ENCODE results near the gene MROH9. TPM values are rescaled to one million over a fixed set of nuclear protein-coding genes. Genes with fewer than 3 reads are reported as not detected.

The MROH9 gene
- polyA plus RNA-seq, 3 donors, result not detected

- Mint-ChIP-seq H3K27ac (no peak overlapping the region), H3K4me3 (no peak overlapping the region), H3K4me1 (no peaks in the 10 kb centered on the region), H3K36me3 (no peaks in the 10 kb centered on the region), H3K9me3 (peaks cover 0 to 4% (median 0%) of the 10 kb centered on the region in 7 donors), H3K27me3 (ENCODE audit: low read depth in 3 of 3) (no peaks in the 10 kb centered on the region)
- DNase-seq, result no peak
- Histone ChIP-seq H2AFZ (ENCODE audit: insufficient read depth, low read depth, low read length, poor library complexity, severe bottlenecking) (no peak overlapping the region), H3K9ac (ENCODE audit: insufficient read depth, low read length, poor library complexity, severe bottlenecking) (no peak overlapping the region), H3K36me3 (replicated peaks in 1 of 2; ENCODE audit: control insufficient read depth in 1 of 2, insufficient read depth in 2 of 2, low read length in 2 of 2) (no peaks in the 10 kb centered on the region), H4K20me1 (ENCODE audit: insufficient read depth, low read length) (no peaks in the 10 kb centered on the region), H3K9me3 (replicated peaks in 1 of 2; ENCODE audit: control insufficient read depth in 1 of 2, insufficient read depth in 1 of 2, low read length in 2 of 2) (no peaks in the 10 kb centered on the region), H3K27ac (ENCODE audit: low read depth in 1 of 2, low read length in 2 of 2) (no peak overlapping the region), H3K79me2 (ENCODE audit: insufficient read depth, low read length) (no peaks in the 10 kb centered on the region), H3K4me1 (ENCODE audit: control insufficient read depth in 1 of 2, insufficient read depth in 2 of 2, low read length in 2 of 2) (no peaks in the 10 kb centered on the region), H3K4me3 (replicated peaks in 1 of 3; ENCODE audit: low read depth in 2 of 3, low read length in 3 of 3) (no peak overlapping the region), H3K27me3 (ENCODE audit: control insufficient read depth in 2 of 2, insufficient read depth in 2 of 2, low read length in 2 of 2) (no peaks in the 10 kb centered on the region), H3K4me2 (replicated peaks; ENCODE audit: extremely low read depth, low read length, poor library complexity, severe bottlenecking) (no peak overlapping the region)
- intact Hi-C loops (cut with micrococcal nuclease), result no loop called here
- no peak for TF ChIP-seq CTCF (IDR thresholded peaks at IDR 0.05)
Observed at GRCh38 chr1:171084091-171084490, 148.8 kb downstream of the MROH9 start.

GRCh38 chr1:171084870-171085269, 149.5 kb downstream of the MROH9 start:
- no peak overlapping the region for H3K27ac ChIP-seq (ENCODE audit: low read depth in 1 of 2, low read length in 2 of 2)
- H3K27me3 ChIP-seq (ENCODE audit: control insufficient read depth in 2 of 2, insufficient read depth in 2 of 2, low read length in 2 of 2), result no peaks in the 10 kb centered on the region
- H3K4me1 ChIP-seq (ENCODE audit: control insufficient read depth in 1 of 2, insufficient read depth in 2 of 2, low read length in 2 of 2), result no peaks in the 10 kb centered on the region
- no peaks in the 10 kb centered on the region for H3K79me2 ChIP-seq (ENCODE audit: insufficient read depth, low read length)
- no peaks in the 10 kb centered on the region for H4K20me1 ChIP-seq (ENCODE audit: insufficient read depth, low read length)
- no peaks in the 10 kb centered on the region for H3K4me1 Mint-ChIP-seq
- no peak for DNase-seq
- H3K4me2 ChIP-seq (replicated peaks; ENCODE audit: extremely low read depth, low read length, poor library complexity, severe bottlenecking), result no peak overlapping the region
- peaks cover 0 to 1% (median 0%) of the 10 kb centered on the region in 3 donors for H3K27me3 Mint-ChIP-seq (ENCODE audit: low read depth in 3 of 3)
- no peaks in the 10 kb centered on the region for H3K9me3 ChIP-seq (replicated peaks in 1 of 2; ENCODE audit: control insufficient read depth in 1 of 2, insufficient read depth in 1 of 2, low read length in 2 of 2)
- intact Hi-C loops (cut with micrococcal nuclease), result no loop called here
- WGBS (ENCODE audit: insufficient coverage), result 40% methylated on average over 1 of the region's 2 CpGs
- no peaks in the 10 kb centered on the region for H3K36me3 ChIP-seq (replicated peaks in 1 of 2; ENCODE audit: control insufficient read depth in 1 of 2, insufficient read depth in 2 of 2, low read length in 2 of 2)
- no peak overlapping the region for H3K4me3 Mint-ChIP-seq
- no peak for TF ChIP-seq CTCF (IDR thresholded peaks at IDR 0.05)
- H3K27ac Mint-ChIP-seq, result no peak overlapping the region
- no peak overlapping the region for H3K4me3 ChIP-seq (replicated peaks in 1 of 3; ENCODE audit: low read depth in 2 of 3, low read length in 3 of 3)
- H3K9ac ChIP-seq (ENCODE audit: insufficient read depth, low read length, poor library complexity, severe bottlenecking), result no peak overlapping the region
- no peaks in the 10 kb centered on the region for H3K36me3 Mint-ChIP-seq
- peaks cover 0 to 4% (median 0%) of the 10 kb centered on the region in 7 donors for H3K9me3 Mint-ChIP-seq
- no peak overlapping the region for H2AFZ ChIP-seq (ENCODE audit: insufficient read depth, low read depth, low read length, poor library complexity, severe bottlenecking)
